ENCODE data around the gene ZNF112. TPM values are rescaled to one million over a fixed set of nuclear protein-coding genes. Genes with fewer than 3 reads are reported as not detected.

Gene ZNF112
- total and polyA plus RNA-seq, 9 donors = 3.5 to 13.0 (median 8.2) TPM

DNA sequence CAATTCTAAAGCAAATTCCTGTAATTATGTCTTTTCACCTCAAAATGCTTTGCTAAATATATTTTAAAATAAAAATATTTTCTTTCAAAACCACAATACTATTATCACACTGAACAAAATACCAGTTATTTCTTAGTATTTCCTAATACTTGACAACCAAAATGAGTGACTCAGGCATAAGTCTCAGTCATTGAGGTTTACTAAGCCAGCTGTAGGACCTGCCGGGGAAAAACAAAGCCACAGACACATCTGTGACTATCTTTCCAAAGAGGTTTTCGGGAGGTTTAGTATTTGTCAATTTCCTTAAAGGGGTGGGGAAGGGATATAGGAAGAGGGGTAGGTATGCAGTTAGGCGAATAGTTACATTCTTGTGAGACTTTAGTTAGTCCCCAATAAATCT is 48.5 kb downstream of the ZNF112 start:
- Histone ChIP-seq H3K36me3 (no peaks in the 10 kb centered on the region), H3K4me3 (no peak overlapping the region), H3K27me3 (no peaks in the 10 kb centered on the region), H3K27ac (no peak overlapping the region), H3K9me3 (peaks cover 0 to 3% of the 10 kb centered on the region in 2 donors), H3K4me1 (ENCODE audit: insufficient read depth) (no peaks in the 10 kb centered on the region)
- TF ChIP-seq POLR2A (IDR thresholded peaks at IDR 0.05) = no peak
- TF ChIP-seq, protein P1, sequence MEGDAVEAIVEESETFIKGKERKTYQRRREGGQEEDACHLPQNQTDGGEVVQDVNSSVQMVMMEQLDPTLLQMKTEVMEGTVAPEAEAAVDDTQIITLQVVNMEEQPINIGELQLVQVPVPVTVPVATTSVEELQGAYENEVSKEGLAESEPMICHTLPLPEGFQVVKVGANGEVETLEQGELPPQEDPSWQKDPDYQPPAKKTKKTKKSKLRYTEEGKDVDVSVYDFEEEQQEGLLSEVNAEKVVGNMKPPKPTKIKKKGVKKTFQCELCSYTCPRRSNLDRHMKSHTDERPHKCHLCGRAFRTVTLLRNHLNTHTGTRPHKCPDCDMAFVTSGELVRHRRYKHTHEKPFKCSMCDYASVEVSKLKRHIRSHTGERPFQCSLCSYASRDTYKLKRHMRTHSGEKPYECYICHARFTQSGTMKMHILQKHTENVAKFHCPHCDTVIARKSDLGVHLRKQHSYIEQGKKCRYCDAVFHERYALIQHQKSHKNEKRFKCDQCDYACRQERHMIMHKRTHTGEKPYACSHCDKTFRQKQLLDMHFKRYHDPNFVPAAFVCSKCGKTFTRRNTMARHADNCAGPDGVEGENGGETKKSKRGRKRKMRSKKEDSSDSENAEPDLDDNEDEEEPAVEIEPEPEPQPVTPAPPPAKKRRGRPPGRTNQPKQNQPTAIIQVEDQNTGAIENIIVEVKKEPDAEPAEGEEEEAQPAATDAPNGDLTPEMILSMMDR (IDR thresholded peaks at IDR 0.05) = no peak
- no peak for TF ChIP-seq EP300 (IDR thresholded peaks at IDR 0.05)
- DNase-seq = no peak
- 89 to 92% (median 92%) methylated on average over 3 of the region's 3 CpGs for WGBS, 3 donors
- intact Hi-C loops (cut with DNase I) = no loop called here

DNA sequence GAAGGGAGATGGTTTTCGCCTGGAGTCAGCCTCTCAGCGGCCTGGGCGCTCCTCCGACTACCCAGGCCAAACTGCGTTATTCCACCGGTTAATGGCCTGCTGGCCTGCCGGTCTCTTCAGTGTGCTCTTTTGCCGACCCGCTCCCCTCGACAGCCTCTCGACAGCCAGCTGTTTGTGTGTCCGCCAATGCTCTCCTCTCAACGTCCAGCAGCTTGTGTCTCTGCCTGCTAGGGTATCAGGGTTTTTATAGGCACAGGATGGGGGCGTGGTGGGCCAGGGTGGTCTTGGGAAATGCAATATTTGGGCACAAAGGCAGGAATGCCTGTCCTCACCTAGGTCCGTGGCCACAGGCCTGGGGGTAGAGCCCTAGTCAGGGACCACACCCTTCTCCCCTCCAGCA is 50.2 kb downstream of the ZNF112 start:
- Histone ChIP-seq H3K9me3 (peaks cover 0 to 3% of the 10 kb centered on the region in 2 donors), H3K27me3 (no peaks in the 10 kb centered on the region), H3K27ac (no peak overlapping the region), H3K36me3 (no peaks in the 10 kb centered on the region), H3K4me1 (ENCODE audit: insufficient read depth) (no peaks in the 10 kb centered on the region), H3K4me3 (no peak overlapping the region)
- WGBS, 3 donors = 87 to 90% (median 89%) methylated on average over 15 of the region's 15 CpGs
- no peak for TF ChIP-seq POLR2A (IDR thresholded peaks at IDR 0.05)
- TF ChIP-seq, protein P1 (IDR thresholded peaks at IDR 0.05) = no peak
- TF ChIP-seq EP300 (IDR thresholded peaks at IDR 0.05) = no peak
- intact Hi-C loops (cut with DNase I) = no loop called here
- DNase-seq = no peak

DNA sequence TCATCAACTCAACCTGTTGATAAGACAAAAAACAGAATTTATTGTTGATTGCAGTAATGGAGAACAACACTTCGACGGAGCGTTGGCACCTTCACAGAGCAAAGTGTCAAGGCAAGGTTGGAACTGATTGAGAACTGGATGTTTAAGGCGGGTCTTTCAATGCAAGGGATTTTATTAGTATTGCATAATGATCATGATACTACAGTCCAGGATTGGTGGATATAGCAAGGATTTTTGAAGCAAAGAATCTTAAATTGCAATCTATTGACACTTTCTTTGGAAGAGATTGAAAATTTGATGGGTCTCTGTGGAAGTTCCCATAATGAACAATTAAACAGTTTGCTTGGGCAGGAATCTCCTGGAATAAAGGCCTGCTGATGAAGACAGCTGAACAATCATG is 51.0 kb downstream of the ZNF112 start:
- TF ChIP-seq EP300 (IDR thresholded peaks at IDR 0.05) = no peak
- TF ChIP-seq, protein P1 (IDR thresholded peaks at IDR 0.05) = no peak
- no peak for TF ChIP-seq POLR2A (IDR thresholded peaks at IDR 0.05)
- no peak overlapping the region for H3K4me3 ChIP-seq
- no peaks in the 10 kb centered on the region for H3K36me3 ChIP-seq
- intact Hi-C loops (cut with DNase I) = no loop called here
- WGBS, 3 donors = 86 to 92% (median 89%) methylated on average over 4 of the region's 4 CpGs
- H3K9me3 ChIP-seq = peaks cover 0 to 3% of the 10 kb centered on the region in 2 donors
- no peaks in the 10 kb centered on the region for H3K4me1 ChIP-seq (ENCODE audit: insufficient read depth)
- DNase-seq = no peak
- no peaks in the 10 kb centered on the region for H3K27me3 ChIP-seq
- H3K27ac ChIP-seq = no peak overlapping the region

DNA sequence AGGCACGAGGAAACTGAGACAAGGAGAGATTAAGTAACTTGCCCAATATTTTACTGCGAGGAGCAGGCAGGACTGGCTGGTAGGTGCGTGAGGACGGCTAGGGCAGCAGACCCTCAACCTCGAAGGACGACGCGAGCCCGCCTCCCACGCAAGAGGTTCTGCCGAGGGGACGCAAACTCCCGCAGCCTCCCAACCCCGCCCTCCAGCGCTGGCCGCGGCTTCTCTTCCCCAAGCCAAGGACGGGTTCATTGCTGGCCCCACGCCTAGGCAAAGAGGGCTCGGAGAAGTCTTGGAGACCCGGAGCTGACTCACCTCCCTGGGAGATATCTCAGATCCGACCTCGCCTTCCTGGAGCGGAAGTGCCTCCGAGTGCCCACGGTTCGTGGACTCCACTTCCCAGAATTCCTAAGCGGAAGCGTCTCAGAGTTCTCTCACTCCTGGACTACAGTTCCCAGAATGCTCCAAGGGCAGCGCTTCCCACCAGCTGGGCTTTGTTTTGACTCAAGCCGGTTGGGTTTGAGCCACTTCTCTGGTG is 51.8 kb downstream of the ZNF112 start, which contains the start of gene ZNF235:
TSS of gene ZNF235 (minus strand) at position 367 of the 535 bp plus-strand sequence. CDS start 1,621 bp downstream, outside the sequence.
- WGBS, 3 donors = 0 to 1% (median 1%) methylated on average over 28 to 31 of the region's 31 CpGs
- TF ChIP-seq EP300 (IDR thresholded peaks at IDR 0.05) = no peak
- peak; percentile 17 for TF ChIP-seq POLR2A (IDR thresholded peaks at IDR 0.05)
- Histone ChIP-seq H3K4me1 (ENCODE audit: insufficient read depth) (no peaks in the 10 kb centered on the region), H3K27me3 (no peaks in the 10 kb centered on the region), H3K9me3 (peaks cover 0 to 6% of the 10 kb centered on the region in 2 donors), H3K4me3 (peak within 1 kb of the TSS; percentile 52), H3K27ac (peak within 1 kb of the TSS in 1 of 2 donors; percentile 58), H3K36me3 (no peaks in the 10 kb centered on the region)
- peak; percentile 93 to 95 (median 93) for DNase-seq
- intact Hi-C loops (cut with DNase I) = no loop called here

DNA sequence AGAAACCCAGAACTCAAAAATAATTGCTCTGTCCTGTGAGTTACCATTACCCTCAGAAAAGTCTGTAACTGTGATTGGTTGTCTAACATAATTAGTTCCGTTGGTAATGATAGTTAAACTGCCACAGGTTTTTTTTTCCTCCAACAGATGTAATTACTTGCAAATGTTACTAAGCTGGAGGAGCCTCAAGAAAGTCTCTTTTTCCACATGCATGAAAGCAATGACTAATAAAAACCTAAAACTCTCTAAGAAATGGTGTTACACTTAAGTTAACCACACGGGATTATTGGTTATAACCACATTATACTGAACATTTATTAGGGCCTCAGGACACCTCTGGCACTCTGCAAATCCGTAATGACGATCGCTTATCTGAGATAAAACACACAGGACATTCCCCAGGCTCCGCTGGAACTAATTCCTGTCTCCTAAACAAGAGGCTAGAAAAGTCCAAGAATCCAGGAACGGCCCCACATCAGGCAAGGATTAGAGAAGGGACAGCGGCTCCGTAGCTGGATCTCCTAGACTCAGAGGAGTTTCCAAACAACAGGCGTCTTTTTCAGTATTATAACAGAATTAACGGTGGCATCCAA is 52.4 kb downstream of the ZNF112 start:
- WGBS, 3 donors = 1 to 2% (median 1%) methylated on average over 11 of the region's 11 CpGs
- H3K4me1 ChIP-seq (ENCODE audit: insufficient read depth) = no peaks in the 10 kb centered on the region
- H3K27ac ChIP-seq = peak overlapping the region in 1 of 2 donors; percentile 58
- peaks cover 0 to 6% of the 10 kb centered on the region in 2 donors for H3K9me3 ChIP-seq
- H3K36me3 ChIP-seq = no peaks in the 10 kb centered on the region
- peak overlapping the region; percentile 52 for H3K4me3 ChIP-seq
- peak in 2 of 5 donors; percentile 16 to 21 for DNase-seq
- no peaks in the 10 kb centered on the region for H3K27me3 ChIP-seq
- intact Hi-C loops (cut with DNase I) = no loop called here
- TF ChIP-seq EP300 (IDR thresholded peaks at IDR 0.05) (no peak), POLR2A (IDR thresholded peaks at IDR 0.05) (no peak)
- TF ChIP-seq, protein P1 (IDR thresholded peaks at IDR 0.05) = no peak
